ENCODE data around the gene HOXD9. TPM values are rescaled to one million over a fixed set of nuclear protein-coding genes. Genes with fewer than 3 reads are reported as not detected.

The HOXD9 gene
- total RNA-seq, 1 experiment from 2014 or later, result not detected

DNA sequence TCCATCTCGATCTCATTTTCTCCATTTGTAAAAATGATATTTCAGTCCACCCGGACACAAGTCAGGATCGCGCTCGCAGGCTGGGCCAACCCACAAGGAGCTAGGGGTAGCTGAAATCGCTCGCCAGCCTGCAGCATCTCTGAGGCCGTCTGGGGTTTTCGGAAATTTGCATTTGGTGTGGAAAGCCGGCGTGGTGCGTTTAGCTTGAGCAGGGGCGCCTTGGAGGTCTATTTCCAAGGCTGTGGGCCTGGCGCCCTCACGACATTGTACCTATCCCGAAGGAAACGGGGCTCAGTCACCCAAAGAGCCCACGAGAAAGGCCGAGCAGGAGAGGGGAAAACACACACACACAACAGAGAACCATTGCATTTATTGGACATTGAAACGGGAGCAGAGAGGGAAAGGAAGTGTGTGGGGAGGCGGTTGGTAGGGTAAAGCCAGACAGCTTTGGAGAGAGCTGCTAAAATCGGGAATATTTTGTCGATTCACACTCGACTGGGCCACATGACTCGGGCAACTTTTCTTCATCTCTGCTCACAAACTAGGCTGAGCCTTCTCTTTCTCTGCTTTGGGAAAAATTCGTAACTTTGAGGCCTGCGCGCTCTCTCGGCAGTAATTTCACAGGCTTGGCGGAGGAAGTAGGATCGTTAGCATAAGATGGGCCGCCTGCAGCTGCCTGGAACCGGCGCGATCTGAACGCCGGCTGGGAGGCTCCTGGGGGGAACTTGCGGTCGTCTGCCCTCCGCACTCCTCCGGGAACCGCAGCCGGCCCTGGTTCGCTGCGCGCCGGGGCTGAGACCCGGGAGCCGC lies 5.9 kb downstream of the HOXD9 start:
- Histone ChIP-seq H3K79me1 (ENCODE audit: insufficient read depth, low read depth, low read length, poor library complexity, severe bottlenecking) (no peaks in the 10 kb centered on the region), H3K14ac (ENCODE audit: insufficient read depth, low read length) (no peak overlapping the region), H3K56ac (ENCODE audit: insufficient read length, low read depth, low read length) (no peak overlapping the region), H3K4me2 (ENCODE audit: insufficient read depth, insufficient read length, low read length) (peak overlapping the region; percentile 0), H3K18ac (ENCODE audit: insufficient read length, low read depth, low read length) (no peak overlapping the region), H4K20me1 (ENCODE audit: control insufficient read depth, insufficient read depth, insufficient read length) (no peaks in the 10 kb centered on the region), H3K9ac (ENCODE audit: extremely low read depth, insufficient read length, low read length) (no peak overlapping the region), H3K4ac (ENCODE audit: low read depth, low read length) (no peak overlapping the region), H3K9me3 (ENCODE audit: control insufficient read depth, low read depth, low read length) (no peaks in the 10 kb centered on the region), H3K27ac (ENCODE audit: insufficient read length, low read depth, low read length) (no peak overlapping the region), H3K23ac (ENCODE audit: insufficient read length, low read depth, low read length) (no peak overlapping the region), H2AFZ (ENCODE audit: low read length) (no peak overlapping the region), H2BK15ac (ENCODE audit: low read depth, low read length) (no peak overlapping the region), H3T11ph (ENCODE audit: low read length) (no peak overlapping the region), H2AK5ac (ENCODE audit: insufficient read length, low read length) (no peak overlapping the region), H2BK12ac (ENCODE audit: insufficient read length, low read depth, low read length) (no peak overlapping the region), H4K5ac (ENCODE audit: insufficient read length, low read depth, low read length) (no peak overlapping the region), H2BK120ac (ENCODE audit: low read depth, low read length, poor library complexity, severe bottlenecking) (no peak overlapping the region), H4K8ac (replicated peaks; ENCODE audit: insufficient read length, low read depth, low read length) (no peak overlapping the region), H3K79me2 (ENCODE audit: insufficient read depth, low read length) (no peaks in the 10 kb centered on the region), H3K27me3 (ENCODE audit: insufficient read depth, low read length) (peaks cover 89% of the 10 kb centered on the region), H4K91ac (ENCODE audit: insufficient read length, low read depth, low read length) (no peak overlapping the region), H2BK20ac (ENCODE audit: low read depth, low read length, poor library complexity, severe bottlenecking) (no peak overlapping the region), H2BK5ac (ENCODE audit: insufficient read length, low read length) (no peak overlapping the region), H3K23me2 (ENCODE audit: insufficient read length, low read depth, low read length, poor library complexity, severe bottlenecking) (no peaks in the 10 kb centered on the region), H3K4me1 (ENCODE audit: insufficient read depth, low read length) (no peaks in the 10 kb centered on the region)
- Mint-ChIP-seq H3K4me1 (peaks cover 12 to 20% of the 10 kb centered on the region in 2 experiments), H3K36me3 (ENCODE audit: insufficient read depth in 1 of 3, low read depth in 3 of 3) (no peaks in the 10 kb centered on the region; a peak in 2 of 7 replicates), H3K27me3 (ENCODE audit: low read depth) (peaks cover 98% of the 10 kb centered on the region), H3K27ac (no peak overlapping the region), H3K9me3 (peaks cover 4 to 17% of the 10 kb centered on the region in 2 experiments; a peak in 4 of 5 replicates), H3K4me3 (peak overlapping the region; percentile 10 to 73; a peak in 4 of 5 replicates)
- peak; percentile 69 for DNase-seq
- WGBS (ENCODE audit: extremely low coverage, insufficient read length, low lambda C conversion rate), result no CpG with 5 or more reads among the region's 49 CpGs
- no peak for TF ChIP-seq CTCF (conservative IDR thresholded peaks at IDR 0.05)

Data from H9 (cell line).